ENCODE measurements around the gene SLC39A9.

Gene SLC39A9

DNA sequence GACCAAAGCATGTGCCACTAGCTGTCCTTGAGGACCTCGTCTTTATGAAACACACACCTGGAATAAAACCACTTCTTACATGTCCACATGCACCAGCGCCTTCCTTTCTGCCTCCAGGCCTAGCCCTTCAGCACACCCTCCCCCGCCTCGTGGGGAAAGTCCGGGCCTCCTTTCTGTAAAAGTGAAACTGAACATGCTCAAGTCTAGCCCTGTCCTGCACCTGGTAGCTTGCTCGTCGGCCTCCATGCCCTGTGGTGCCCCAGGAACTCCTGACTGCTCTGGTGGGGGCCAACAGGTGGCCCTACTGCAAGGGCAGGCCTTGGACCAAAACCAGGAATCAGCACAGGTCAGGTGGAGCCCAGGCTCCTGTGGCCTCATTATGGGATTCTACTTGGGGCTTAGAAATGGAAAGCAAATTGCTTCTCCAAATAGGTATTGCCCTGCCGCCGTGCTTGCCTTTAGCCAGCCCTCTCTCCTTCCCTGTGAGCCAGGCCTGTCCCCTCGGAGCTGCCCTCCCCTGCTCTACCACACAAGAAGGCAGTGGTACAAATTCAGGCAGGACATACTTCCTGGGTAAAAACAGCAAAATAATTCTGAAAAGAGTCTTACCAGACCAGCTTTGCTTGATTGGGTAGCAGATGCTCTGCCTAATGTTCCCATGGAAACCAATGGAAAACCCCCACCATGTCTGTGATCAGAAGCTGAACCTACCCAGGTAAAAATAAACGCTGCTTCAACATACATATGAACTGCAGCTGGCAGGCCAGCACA lies 43.9 kb upstream of the SLC39A9 start:
- TF ChIP-seq, protein P1, sequence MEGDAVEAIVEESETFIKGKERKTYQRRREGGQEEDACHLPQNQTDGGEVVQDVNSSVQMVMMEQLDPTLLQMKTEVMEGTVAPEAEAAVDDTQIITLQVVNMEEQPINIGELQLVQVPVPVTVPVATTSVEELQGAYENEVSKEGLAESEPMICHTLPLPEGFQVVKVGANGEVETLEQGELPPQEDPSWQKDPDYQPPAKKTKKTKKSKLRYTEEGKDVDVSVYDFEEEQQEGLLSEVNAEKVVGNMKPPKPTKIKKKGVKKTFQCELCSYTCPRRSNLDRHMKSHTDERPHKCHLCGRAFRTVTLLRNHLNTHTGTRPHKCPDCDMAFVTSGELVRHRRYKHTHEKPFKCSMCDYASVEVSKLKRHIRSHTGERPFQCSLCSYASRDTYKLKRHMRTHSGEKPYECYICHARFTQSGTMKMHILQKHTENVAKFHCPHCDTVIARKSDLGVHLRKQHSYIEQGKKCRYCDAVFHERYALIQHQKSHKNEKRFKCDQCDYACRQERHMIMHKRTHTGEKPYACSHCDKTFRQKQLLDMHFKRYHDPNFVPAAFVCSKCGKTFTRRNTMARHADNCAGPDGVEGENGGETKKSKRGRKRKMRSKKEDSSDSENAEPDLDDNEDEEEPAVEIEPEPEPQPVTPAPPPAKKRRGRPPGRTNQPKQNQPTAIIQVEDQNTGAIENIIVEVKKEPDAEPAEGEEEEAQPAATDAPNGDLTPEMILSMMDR (IDR thresholded peaks at IDR 0.05; ENCODE audit: control insufficient read depth, extremely low read depth, insufficient read depth) = no peak
- H3K4me3 ChIP-seq (ENCODE audit: low read depth, low read length) = no peak overlapping the region
- no peak for DNase-seq (ENCODE audit: low read depth)

DNA sequence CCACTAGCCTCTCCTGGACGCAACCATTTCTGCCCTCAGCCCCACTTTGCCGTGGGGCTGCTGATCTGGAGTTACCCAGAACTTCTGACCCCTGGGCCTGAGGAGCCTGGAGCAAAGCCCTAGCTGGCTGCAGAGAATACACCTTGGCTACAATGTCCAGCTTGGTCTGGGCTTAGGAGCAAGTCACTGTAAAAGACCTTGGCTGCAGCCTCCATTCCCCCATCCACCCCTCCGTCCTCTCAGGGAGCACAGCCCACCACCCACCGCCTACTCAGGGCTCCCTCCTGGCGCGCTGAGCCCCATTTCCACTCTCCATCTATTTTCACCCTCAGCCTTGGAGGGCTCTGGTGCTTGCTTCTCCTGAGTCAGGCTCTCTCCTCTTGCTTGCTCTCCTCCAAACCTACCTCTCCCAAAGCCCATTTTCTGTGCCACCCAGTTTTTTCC lies 43.3 kb upstream of the SLC39A9 start:
- DNase-seq (ENCODE audit: low read depth) = no peak
- TF ChIP-seq, protein P1 (IDR thresholded peaks at IDR 0.05; ENCODE audit: control insufficient read depth, extremely low read depth, insufficient read depth) = no peak
- no peak overlapping the region for H3K4me3 ChIP-seq (ENCODE audit: low read depth, low read length)

DNA sequence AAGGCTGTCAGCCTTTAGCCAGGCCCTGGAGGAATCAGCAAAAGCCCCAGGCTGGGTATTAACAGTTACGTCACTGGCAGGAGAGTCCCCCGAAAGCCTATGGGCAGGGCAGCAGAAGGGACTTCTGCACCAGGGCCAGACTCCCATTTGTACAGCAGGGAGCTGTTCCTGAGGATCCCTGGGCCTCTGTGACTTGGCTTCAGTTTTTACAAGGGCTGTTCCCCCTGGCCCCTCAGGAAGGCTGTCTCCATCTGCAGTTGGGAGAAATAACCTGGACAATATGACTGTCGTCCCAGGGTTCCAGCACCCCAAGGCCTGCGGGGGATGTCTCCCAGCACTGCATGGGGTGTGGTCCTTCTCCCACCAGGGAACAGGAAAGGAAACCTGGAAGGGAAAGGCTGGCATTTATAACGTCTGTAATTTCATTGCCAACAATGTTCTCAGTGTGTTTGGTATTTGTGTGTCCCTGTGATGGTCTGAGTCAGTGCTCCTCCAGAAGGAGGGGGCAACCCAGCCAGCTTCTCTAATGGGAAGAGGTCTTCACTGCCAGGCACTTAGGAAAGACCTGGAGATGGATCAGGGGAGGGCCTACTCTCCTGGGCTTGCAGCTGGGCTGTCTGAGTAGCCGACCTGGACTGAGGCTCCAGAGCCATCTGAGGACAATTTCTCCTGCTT lies 42.7 kb upstream of the SLC39A9 start:
- no peak for DNase-seq (ENCODE audit: low read depth)
- no peak overlapping the region for H3K4me3 ChIP-seq (ENCODE audit: low read depth, low read length)
- TF ChIP-seq, protein P1 (IDR thresholded peaks at IDR 0.05; ENCODE audit: control insufficient read depth, extremely low read depth, insufficient read depth) = no peak

DNA sequence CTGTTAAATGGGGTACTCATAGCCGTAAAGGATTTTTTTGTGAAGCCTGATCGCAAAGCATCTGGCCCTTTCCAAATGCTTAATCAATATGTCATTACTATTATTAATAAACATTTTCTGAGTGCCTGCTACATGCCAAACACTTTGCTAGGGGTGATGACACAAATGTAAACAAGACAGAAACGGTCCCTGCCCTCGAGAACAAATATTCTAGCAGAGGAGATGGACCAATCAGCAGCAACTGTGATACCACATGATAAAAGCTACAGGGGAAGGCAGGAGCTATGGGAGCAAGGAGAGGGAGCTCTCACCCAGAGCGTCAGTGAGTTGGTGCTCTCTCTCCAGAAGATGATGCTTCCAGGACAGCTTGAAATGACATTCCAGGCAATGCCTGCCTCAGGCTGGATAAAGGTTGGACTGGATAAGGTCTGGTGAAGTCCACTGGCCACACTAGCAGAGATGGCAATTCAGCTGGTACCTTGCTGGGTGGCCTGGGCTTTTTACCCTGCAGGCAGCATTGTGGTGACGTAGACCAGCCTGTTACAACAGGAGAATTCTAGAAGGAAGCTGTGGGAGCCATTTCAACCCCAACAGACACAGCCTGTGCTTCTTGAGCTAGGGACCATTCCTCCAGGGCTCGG lies 41.5 kb upstream of the SLC39A9 start:
- no peak for DNase-seq (ENCODE audit: low read depth)
- TF ChIP-seq, protein P1 (IDR thresholded peaks at IDR 0.05; ENCODE audit: control insufficient read depth, extremely low read depth, insufficient read depth) = no peak
- no peak overlapping the region for H3K4me3 ChIP-seq (ENCODE audit: low read depth, low read length)

DNA sequence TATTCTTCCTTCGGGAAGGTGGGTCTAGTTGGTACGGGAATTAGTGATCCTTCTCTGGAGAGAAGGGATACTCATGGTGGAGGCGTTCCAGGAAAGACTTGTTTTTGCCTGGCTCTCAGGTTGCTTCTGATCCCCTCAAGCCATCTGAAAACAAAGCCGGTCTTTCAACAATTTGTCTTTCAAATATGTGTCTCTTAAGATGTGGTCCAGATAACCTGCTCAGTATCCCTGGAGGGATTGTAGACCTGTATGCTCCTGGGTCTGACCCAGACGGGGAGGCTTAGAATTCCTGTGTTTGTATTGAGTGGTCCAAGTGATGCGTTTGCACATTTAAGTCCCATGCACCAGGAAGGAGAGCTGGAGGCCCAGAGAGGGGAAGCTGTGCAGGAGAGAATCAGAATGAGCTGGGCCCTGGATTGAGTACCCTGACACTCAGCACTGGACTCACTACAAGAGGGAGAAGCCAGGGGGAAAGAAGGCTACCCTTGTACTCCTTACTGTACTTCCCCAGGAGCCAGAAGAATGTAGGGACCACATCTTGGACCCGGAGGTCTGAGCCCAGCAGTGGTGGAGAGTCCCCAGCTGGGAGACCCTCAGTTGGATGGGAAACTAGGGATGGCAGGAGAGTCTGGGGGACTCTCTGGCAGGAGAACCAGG lies 40.8 kb upstream of the SLC39A9 start:
- DNase-seq (ENCODE audit: low read depth) = no peak
- TF ChIP-seq, protein P1 (IDR thresholded peaks at IDR 0.05; ENCODE audit: control insufficient read depth, extremely low read depth, insufficient read depth) = no peak
- no peak overlapping the region for H3K4me3 ChIP-seq (ENCODE audit: low read depth, low read length)

DNA sequence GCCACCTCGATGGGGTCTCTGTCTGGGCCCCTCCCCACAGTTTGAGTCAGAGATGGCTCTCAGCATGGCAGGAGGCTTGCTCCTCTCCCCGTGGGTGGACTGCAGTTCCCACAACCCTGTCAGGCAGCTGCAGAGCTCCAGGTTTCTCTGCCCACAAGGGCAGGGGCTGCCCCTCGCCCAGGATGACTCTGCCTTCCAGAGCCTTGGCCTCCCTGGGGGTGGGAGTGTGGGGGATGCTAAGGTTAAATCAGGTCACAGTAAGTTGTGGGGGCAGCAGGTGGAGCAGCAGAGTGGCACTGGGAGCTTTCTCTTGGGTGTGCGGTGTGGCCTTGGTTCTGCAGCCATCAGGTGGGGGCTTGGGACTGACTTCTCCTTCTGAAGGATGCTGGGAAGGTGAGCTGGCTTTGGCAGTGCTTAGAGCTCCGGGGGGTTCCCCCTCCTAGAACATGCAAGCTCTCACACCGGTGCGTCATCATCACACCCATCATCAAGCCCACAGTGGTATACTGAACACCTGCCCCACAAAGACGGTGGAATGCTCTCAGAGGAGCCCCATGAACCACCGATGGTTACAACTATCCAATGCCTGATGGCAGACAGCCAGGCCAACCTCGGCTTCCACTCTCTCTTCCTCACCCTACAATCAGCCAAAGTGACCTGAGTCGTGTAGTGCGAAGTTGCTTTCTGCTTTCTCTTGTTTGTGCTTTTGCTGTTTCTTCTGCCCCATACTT lies 40.1 kb upstream of the SLC39A9 start:
- H3K4me3 ChIP-seq (ENCODE audit: low read depth, low read length) = no peak overlapping the region
- TF ChIP-seq, protein P1 (IDR thresholded peaks at IDR 0.05; ENCODE audit: control insufficient read depth, extremely low read depth, insufficient read depth) = no peak
- no peak for DNase-seq (ENCODE audit: low read depth)

All from LNCaP clone FGC (cell line).